ENCODE measurements around the gene EHBP1L1. TPM values are rescaled to one million over a fixed set of nuclear protein-coding genes. Genes with fewer than 3 reads are reported as not detected.
A peak's percentile ranks its signal among the peaks of the same experiment; 100 is the strongest.

EHBP1L1 gene
- total RNA-seq, 1 donor, result 58.6 TPM

- Histone ChIP-seq H3K27me3 (ENCODE audit: insufficient read depth, low read length) (no peaks in the 10 kb centered on the region), H3K79me2 (ENCODE audit: insufficient read depth, low read length) (no peaks in the 10 kb centered on the region), H3K4me3 (ENCODE audit: insufficient read depth, low read length) (no peak overlapping the region), H3K4me2 (ENCODE audit: insufficient read depth, low read length) (no peak overlapping the region), H4K20me1 (ENCODE audit: insufficient read depth, low read length) (peaks cover 16% of the 10 kb centered on the region), H3K9me3 (ENCODE audit: low read depth, low read length) (no peaks in the 10 kb centered on the region), H3K4me1 (ENCODE audit: insufficient read depth, low read length) (peaks cover 9% of the 10 kb centered on the region), H2AFZ (ENCODE audit: low read length) (no peak overlapping the region), H3K27ac (ENCODE audit: low read depth, low read length) (no peak overlapping the region), H3K36me3 (ENCODE audit: insufficient read depth, low read length) (peaks cover 64% of the 10 kb centered on the region)
- peak; percentile 91 for DNase-seq (ENCODE audit: insufficient read length, low spot score, missing footprints)
- TF ChIP-seq CTCF (IDR thresholded peaks at IDR 0.05; ENCODE audit: extremely low read depth, low read depth, low read length), result no peak
Measured at GRCh38 chr11:65542738-65543390, 33.0 kb upstream of the EHBP1L1 start.

- Histone ChIP-seq H3K9me3 (ENCODE audit: low read depth, low read length) (no peaks in the 10 kb centered on the region), H4K20me1 (ENCODE audit: insufficient read depth, low read length) (peaks cover 17% of the 10 kb centered on the region), H3K4me1 (ENCODE audit: insufficient read depth, low read length) (peaks cover 7% of the 10 kb centered on the region), H3K4me2 (ENCODE audit: insufficient read depth, low read length) (no peak overlapping the region), H3K27ac (ENCODE audit: low read depth, low read length) (no peak overlapping the region), H3K36me3 (ENCODE audit: insufficient read depth, low read length) (peaks cover 71% of the 10 kb centered on the region), H3K79me2 (ENCODE audit: insufficient read depth, low read length) (no peaks in the 10 kb centered on the region), H2AFZ (ENCODE audit: low read length) (no peak overlapping the region), H3K27me3 (ENCODE audit: insufficient read depth, low read length) (no peaks in the 10 kb centered on the region), H3K4me3 (ENCODE audit: insufficient read depth, low read length) (no peak overlapping the region)
- DNase-seq (ENCODE audit: insufficient read length, low spot score, missing footprints), result peak; percentile 69
- TF ChIP-seq CTCF (IDR thresholded peaks at IDR 0.05; ENCODE audit: extremely low read depth, low read depth, low read length), result no peak
Measured at GRCh38 chr11:65545853-65546216, 30.0 kb upstream of the EHBP1L1 start.

- no peak overlapping the region for H3K4me2 ChIP-seq (ENCODE audit: insufficient read depth, low read length)
Measured at GRCh38 chr11:65546217-65546958, 29.5 kb upstream of the EHBP1L1 start.

More at GRCh38 chr11:65546217-65546958, 29.5 kb upstream of the EHBP1L1 start:
- no peaks in the 10 kb centered on the region for H3K27me3 ChIP-seq (ENCODE audit: insufficient read depth, low read length)
- H3K4me3 ChIP-seq (ENCODE audit: insufficient read depth, low read length), result no peak overlapping the region
- H3K79me2 ChIP-seq (ENCODE audit: insufficient read depth, low read length), result no peaks in the 10 kb centered on the region
- no peaks in the 10 kb centered on the region for H3K9me3 ChIP-seq (ENCODE audit: low read depth, low read length)
- no peak overlapping the region for H2AFZ ChIP-seq (ENCODE audit: low read length)
- peaks cover 75% of the 10 kb centered on the region for H3K36me3 ChIP-seq (ENCODE audit: insufficient read depth, low read length)
- H3K27ac ChIP-seq (ENCODE audit: low read depth, low read length), result no peak overlapping the region
- peak; percentile 83 for DNase-seq (ENCODE audit: insufficient read length, low spot score, missing footprints)
- H3K4me1 ChIP-seq (ENCODE audit: insufficient read depth, low read length), result peaks cover 1% of the 10 kb centered on the region
- TF ChIP-seq CTCF (IDR thresholded peaks at IDR 0.05; ENCODE audit: extremely low read depth, low read depth, low read length), result no peak
- H4K20me1 ChIP-seq (ENCODE audit: insufficient read depth, low read length), result peaks cover 21% of the 10 kb centered on the region

All from osteoblast (primary cell).